ENCODE data around the gene POLDIP3. TPM values are rescaled to one million over a fixed set of nuclear protein-coding genes. Genes with fewer than 3 reads are reported as not detected.
"Not testable (repeated sequence)": the region's sequence is repeated elsewhere in the genome, so short reads cannot be mapped to it uniquely, and the experiment has no call there.

POLDIP3 gene
- total RNA-seq, 1 donor from 2014 or later: 39.3 TPM

DNA sequence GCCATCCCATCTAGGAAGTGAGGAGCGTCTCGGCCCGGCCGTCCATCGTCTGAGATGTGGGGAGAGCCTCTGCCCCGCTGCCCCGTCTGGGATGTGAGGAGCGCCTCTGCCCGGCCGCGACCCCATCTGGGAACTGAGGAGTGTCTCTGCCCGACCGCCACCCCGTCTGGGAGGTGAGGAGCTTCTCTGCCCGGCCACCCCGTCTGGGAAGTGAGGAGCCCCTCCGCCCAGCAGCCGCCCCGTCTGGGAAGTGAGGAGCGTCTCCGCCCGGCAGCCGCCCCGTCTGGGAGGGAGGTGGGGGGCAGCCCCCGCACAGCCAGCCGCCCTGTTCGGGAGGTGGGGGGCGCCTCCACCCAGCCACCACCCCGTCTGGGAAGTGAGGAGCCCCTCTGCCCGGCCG lies 7.0 kb downstream of the POLDIP3 start:
- ATAC-seq; DNase-seq (ENCODE audit: missing footprints); intact Hi-C loops (cut with DNase I): not testable (repeated sequence)

DNA sequence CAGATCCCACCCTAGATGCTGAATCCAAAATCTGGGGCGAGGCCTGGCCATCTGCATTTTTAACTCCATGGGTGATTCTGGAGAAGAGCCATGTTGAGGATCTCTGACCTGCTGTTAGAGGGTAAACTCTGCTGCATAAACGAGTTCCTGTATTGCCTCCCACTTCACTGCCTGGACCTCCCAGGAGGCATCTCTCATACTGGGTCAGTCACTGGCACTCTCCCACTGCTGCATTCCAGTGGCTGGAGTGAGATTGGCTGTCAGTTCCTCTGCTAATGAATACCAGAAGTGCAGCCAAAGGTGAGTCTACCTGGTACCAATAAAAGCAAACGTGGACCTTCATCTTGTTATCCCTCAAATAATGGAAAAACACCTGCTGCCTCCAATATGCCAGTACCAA lies 10.3 kb downstream of the POLDIP3 start:
- peak; percentile 60 for ATAC-seq
- intact Hi-C loops (cut with DNase I): no loop called here
- DNase-seq (ENCODE audit: missing footprints): no peak

DNA sequence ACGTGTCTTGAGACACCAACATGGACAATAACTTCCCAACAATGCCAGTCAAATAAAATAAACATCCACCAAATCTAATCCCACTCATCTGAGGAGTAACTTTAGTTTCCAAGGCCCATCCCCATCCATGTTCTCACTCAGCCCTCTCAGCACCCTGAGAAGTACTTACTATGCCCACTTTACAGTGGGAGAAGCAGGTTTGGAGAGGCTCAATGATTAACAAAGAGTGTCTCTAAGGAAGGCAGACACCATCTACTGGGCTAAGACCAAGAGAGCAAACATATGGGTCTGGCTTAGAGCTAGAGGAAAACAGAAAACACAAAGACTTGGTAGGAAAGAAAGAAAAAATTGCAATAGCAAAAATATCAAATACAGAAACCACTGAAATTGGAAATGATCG lies 11.3 kb downstream of the POLDIP3 start:
- ATAC-seq (no peak), DNase-seq (ENCODE audit: missing footprints) (no peak)
- intact Hi-C loops (cut with DNase I): no loop called here

DNA sequence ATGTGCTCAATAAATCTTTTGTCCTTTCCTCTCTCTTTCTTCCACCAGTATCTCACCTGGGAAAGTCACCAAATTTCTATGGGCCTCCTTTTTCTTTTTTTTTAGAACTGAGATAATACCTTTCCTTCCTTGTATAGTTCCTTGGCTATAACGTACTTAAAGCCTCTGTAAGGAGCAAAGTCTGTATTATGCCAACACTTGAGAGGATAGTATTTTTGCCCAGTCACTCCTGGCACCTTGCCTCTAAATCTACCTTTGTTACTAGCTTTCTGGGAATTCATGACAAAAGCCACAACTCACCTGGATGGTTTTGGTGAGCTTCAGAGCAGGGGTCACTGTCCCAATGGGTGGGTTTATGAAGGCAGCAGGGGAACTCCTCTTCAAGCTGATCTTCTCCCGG lies 12.2 kb downstream of the POLDIP3 start:
- ATAC-seq (no peak), DNase-seq (ENCODE audit: missing footprints) (no peak)
- intact Hi-C loops (cut with DNase I): no loop called here

DNA sequence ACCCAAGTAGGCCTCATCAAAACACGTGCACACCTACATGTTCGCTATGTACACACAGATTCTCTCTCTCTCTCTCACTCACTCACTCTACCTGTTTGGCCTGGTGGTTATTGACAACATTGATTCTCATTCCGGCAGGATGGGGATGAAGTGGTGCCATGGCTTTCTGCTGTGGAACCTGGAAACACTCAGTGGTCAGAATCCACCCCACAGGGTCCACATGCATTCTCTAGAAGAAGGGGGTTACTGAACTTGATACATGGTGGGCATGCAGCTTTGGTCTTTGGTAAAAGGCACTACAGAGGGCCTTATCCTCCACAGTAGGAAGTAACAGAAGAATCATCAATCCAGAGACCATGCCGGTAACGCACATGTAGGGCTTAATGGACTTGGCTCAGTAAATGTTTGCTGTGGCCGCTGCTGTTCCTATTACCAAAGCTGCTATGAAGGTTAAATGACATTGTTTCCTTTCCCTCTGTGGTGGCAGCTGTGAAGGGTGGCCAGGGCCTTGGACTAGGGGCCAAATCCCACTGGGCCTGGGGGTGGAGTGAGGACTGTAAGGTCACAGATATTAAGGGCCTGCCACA lies 12.7 kb downstream of the POLDIP3 start:
- no peak for ATAC-seq
- intact Hi-C loops (cut with DNase I): no loop called here
- no peak for DNase-seq (ENCODE audit: missing footprints)

DNA sequence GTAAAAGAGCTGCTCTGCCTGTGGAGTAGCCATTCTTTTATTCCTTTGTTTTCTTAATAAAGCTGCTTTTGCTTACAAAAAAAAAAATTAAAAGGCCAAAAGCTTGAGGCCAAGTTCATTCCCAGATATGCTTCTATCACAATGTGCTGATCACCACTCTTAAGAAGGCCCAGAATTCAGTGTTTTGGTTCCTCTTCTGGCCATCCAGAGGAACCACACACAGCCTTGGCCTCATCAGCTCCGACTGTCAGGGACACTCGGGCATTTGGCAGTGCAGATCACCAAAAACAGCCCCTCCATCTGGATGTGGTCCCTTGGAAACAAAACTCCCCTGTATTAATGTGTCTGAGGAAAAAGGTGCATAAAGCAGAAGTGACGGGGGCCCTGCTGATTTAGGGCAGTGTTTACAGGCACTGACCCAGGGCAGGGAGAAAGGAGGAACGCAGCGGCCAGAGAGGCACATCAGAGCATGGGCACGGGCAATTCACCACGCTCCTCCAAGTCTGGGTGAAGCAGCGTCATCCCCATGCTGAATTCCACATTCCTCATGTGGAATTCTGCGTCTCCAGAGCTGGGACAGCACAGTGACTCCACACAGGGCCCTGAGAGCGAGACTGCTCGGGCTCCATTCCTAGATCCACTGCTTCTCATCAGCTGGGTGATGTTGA lies 17.7 kb downstream of the POLDIP3 start:
- intact Hi-C loops (cut with DNase I): no loop called here
- ATAC-seq (no peak), DNase-seq (ENCODE audit: missing footprints) (no peak)

DNA sequence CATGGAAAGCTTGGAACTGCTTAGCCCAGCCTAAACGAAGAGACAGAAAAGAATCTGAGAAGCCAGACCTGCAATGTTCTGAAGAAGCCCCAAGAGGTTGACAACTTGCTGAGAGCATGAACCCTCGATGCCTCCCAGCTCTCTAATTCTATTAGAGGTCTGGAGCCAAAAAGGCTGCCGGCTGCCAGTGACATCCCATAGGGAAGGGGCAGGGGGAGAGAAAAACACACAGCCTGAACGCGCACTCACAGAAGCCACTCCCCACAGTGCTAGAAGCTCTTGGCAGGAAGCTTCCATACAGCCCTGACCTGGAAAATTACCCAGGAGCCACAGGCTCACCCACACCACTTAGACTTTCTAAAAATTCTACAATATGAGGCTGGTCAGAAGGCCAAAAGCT lies 18.3 kb downstream of the POLDIP3 start:
- DNase-seq (ENCODE audit: missing footprints): no peak
- peak; percentile 90 for ATAC-seq
- intact Hi-C loops (cut with DNase I): no loop called here

DNA sequence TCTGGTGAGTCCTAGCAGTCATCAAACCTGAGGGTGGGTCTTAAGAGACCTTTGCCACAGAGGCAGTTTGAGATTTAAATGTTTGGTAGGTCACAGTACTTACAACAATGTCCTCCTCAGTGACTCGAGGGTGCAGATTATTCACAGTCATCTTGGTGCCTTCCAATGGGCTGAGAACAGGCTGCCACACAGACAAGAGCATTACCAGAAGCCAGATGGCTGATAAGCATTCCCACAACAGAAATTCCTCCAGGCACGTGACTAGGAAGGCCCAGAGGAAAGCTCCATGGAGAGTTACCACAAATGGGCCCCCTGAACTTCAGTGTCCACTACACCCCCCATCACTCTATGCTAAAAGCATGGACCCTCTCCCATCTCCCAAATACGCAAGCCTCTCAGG lies 19.2 kb downstream of the POLDIP3 start:
- intact Hi-C loops (cut with DNase I): no loop called here
- ATAC-seq: peak; percentile 60

DNA sequence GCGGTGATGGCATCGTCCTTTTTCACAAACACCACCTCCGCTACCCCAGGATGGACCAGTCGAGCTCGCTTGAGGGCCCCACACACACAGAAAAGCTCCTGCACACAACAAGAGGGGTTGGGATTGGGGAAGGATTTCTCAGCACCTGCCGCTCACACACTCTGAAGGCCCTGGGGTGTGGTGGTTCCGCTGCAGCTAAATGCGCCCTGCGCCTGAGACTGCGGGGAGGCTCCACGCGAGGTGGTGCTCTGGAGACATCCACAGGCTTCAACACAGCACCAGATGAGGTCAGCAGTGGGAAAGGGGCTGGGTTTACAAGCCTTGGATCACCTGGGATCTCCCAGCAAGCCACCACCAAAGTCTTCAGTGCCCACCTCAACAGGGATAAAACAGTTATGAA lies 22.7 kb downstream of the POLDIP3 start:
- DNase-seq (ENCODE audit: missing footprints) (no peak), ATAC-seq (no peak)
- intact Hi-C loops (cut with DNase I): no loop called here

More for the DNA sequence above, 19.2 kb downstream of the POLDIP3 start:
- no peak for DNase-seq (ENCODE audit: missing footprints)

DNA sequence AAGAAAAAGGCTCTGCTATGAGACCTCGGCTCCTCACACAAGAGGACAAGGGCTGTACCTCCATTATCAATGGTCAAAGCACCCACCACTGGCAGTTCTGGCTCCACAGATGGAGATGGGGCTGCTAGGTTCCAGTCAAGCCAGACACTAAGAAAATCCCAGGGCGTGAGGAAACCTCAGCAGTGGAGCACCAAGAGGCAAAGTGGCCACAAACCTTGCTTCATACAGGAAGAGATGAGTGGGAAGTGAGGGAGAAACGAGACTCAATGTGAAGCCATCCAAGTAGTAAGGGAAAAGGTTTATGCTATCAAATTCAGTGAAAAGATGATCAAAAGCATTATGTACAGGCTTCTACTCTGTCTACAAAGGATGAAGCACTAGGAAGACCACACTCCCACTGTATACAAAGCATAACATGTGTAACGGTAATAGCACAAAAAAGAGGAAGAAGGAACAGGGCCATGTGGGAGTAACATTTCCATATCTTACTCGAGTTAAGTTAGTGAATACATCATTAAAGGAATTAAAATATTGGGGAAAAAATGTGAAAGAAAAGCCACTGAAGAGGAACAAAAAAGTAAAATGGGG lies 27.0 kb downstream of the POLDIP3 start:
- intact Hi-C loops (cut with DNase I): no loop called here
- ATAC-seq (no peak), DNase-seq (ENCODE audit: missing footprints) (no peak)

DNA sequence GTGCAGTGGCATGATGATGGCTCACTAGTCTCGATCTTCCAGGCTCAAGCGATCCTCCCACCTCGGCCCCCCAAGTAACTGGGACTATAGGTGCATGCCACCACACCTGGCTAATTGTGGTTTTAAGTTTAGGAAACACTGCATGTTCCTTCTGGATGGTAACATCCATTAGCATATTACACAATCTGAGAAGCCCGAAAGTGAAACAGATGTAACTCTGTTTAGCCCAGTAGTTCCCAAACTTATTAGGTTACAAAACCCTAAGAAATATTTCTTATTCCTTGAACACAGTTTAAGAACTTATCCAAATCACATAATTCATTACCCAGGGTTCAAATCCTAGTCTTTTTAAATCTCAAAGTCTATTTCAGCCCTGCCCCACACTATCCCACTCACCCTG lies 28.3 kb downstream of the POLDIP3 start:
- DNase-seq (ENCODE audit: missing footprints): no peak
- no peak for ATAC-seq
- intact Hi-C loops (cut with DNase I): no loop called here

DNA sequence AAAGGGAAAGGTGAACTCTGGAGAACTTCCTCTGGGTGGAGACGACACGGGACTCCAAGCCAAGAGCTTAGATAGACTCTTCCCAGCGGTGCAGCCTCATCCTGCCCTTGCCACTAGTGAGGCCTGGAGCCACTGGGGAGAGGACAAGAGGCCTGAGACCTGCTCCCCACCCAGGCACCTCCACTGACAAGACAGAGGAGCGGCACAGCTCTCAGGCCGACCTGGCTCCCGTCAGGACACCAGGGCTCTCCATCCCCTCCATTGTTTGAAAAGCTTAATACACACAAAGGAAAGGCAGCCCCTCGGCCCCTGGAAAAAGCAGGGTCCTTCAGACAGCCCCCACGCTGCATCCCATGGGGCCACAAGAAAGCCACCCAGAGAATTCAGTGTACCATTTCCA lies 29.6 kb downstream of the POLDIP3 start:
- ATAC-seq (no peak), DNase-seq (ENCODE audit: missing footprints) (no peak)
- intact Hi-C loops (cut with DNase I): no loop called here

DNA sequence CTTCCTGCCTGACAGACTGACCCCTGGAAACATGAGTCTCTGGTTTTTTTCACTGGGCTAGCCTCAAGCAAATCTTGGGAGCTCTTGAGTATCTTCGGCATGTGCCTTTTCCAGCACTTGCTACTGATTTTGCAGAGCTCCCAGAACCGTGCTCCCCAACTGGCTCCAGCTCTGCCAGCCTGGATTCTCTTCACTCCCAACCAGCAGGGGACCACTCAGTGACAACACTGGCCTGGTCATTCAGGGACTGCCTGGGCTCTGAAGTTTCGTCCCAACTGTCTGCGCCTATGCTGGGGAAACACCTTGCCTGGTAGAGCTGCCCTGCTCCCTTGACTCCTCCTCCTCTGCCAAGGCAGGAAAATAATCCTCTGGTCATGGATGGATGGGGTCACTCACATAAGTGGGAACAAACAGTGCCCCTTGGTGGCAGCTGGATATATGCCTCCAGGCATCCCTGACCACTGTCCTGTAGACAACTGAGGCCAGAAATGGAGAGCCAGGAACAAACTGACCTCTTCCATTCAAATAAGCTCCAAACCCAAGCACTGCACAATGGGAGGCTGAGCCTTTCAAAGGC lies 30.2 kb downstream of the POLDIP3 start:
- no peak for ATAC-seq
- no peak for DNase-seq (ENCODE audit: missing footprints)
- intact Hi-C loops (cut with DNase I): no loop called here

DNA sequence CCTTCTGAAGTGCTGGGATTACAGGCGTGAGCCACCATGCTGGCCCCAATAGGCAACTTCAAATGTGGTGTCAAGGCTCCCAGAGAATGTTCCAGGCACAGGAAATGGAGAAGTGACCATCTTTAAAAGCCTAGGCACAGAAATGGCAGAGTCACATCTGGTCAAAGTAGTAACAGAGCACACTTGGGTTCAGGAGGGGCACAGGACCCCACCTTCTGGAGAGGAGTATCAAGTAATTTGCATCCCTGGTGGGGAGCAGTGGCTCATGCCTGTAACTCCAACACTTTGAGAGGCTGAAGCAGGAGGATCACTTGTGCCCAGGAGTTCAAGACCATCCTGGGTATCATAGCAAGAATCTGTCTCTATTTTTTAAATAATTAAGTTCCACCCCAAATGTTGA lies 31.7 kb downstream of the POLDIP3 start:
- ATAC-seq (no peak), DNase-seq (ENCODE audit: missing footprints) (no peak)
- intact Hi-C loops (cut with DNase I): no loop called here

DNA sequence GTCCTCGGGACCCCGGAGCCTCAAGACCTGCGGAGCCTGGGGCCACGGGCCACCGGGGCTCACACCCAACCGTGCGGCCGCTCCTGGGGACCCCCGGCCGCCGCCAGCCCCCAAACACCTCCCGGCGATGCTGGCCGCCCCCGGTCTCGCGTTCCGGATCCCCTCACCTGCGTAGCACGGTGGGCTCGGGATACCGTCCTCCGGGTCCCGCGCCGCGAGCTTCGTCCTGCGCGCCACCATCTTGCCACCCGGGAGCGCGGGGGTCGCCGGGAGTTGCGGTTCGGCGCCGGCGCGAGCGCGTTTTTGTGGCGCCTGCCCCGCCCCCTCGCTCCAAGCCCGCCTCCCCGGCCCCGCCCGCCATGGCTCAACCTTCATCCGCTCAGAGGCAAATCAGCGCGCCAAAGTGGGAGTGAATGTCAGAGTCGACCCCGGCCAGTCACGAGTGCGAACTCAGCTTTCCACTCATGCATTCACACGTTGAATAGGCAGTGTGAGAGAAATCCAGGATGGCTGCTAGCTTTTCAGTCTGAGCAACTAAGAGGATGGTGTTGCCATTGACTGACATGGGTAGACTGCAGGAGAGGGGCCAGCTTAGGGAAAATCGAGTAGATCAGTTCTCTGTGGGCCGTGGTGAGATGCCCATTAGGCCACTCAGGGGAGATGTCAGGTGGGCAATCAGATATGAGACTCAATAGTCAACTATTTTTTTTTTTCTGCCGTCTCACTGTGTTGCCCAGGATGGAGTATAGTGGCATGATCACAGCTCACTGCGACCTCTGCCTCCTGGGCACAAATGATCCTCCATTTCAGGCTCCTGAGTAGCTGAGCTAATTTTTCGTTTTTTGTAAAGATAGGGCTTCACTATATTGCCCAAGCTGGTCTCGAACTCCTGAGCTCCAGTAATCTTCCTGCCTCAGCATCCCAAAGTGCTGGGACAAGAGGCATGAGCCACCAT lies 32.6 kb downstream of the POLDIP3 start:
- intact Hi-C loops (cut with DNase I): no loop called here
- peak; percentile 88 for DNase-seq (ENCODE audit: missing footprints)
- ATAC-seq: peak; percentile 94

DNA sequence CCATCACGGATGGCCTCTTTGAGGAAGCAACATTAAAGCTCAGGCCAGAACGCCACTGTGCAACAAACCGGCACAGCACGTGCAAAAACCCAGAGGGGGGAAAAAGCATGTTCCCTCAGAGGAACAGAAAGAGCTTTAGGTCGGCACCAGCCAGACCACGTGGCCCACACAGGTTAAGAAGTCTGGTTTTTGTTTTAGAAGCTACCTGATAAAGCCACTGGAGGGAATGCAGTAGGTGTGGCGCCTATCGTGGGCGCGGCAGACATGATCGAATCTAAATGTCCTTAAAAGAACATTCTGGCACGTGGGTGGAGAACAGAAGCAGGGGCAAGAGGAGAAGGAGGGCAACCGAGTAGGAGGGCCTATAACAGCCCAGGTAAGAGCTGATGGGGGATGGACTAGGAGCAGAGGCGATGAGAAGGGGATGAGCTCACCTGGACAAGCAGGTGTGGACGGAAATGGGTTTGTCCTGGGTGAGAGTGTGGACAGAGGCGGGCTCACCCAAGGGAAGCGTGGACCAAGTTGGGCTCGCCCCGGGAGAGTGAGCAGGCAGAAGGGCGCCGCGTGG lies 33.4 kb downstream of the POLDIP3 start:
- ATAC-seq: peak; percentile 10
- intact Hi-C loops (cut with DNase I); DNase-seq (ENCODE audit: missing footprints): not testable (repeated sequence)

DNA sequence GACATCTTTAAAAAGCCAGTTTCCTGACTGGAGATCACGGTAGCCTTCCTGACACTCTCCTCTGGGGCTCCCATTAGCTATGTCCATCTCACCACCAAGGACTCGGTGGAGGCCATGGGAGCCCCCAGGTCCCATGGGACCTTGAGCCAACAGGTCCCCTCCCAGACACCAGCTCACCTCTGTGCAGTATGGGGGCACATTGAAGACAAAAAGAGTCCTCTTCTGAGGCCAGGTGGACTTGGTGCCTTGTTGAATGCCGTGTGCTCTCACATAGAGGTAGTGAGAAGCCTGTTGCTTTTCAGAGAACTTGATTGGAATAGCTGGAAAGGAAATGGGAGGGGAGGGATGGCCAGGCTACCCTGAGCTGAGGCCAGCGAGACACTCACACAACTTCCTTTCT lies 34.6 kb downstream of the POLDIP3 start:
- DNase-seq (ENCODE audit: missing footprints); intact Hi-C loops (cut with DNase I); ATAC-seq: not testable (repeated sequence)

DNA sequence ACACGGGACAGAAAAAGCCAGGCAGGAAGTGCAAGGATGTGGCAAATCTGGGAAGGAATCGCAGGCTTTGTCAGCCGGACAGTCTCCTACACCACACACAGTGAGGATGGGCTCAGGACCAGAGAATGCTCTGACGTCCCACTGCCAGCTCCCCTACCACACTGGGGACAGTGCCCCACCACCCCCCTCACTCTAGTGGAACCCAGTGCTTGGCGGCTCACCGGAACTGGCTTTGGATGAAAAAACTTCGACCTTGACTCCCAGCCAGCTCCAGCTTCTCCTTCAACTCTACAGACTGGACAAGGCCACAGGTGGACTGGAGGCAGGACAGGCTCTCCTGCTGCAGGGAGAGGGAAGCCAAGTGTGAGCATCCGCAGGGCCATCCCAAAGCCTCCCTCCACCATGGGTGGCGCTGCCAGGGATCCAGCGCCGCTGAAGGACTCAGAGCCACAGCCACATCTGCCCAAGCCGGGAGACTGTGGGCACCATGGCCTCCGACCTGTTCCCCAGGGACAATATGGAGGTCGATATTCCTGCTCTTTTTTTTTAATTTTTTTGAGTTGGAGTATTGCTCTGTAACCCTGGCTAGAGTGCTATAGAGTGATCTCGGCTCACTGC lies 37.0 kb downstream of the POLDIP3 start:
- no peak for ATAC-seq
- intact Hi-C loops (cut with DNase I): no loop called here
- no peak for DNase-seq (ENCODE audit: missing footprints)
